HTR-8/SVneo (cell line): ENCODE data around the gene PIK3C3.
"Not testable (repeated sequence)": the region's sequence is repeated elsewhere in the genome, so short reads cannot be mapped to it uniquely, and the experiment has no call there.

Source experiments
- DNase-seq: peaks from one replicate; pipeline ENCODE4 v3.0.0; 2011; ENCODE audit warnings: low spot score, mixed read lengths; ENCODE audit not compliant: insufficient read length
- FAIRE-seq: peaks from 2 replicates; lab custom pipeline; 2011; peaks lifted over from hg19 to GRCh38; lab: Jason Lieb, UNC

Gene PIK3C3

GRCh38 chr18:42112147-42112546, 157.1 kb downstream of the PIK3C3 start:
- FAIRE-seq, DNase-seq: not testable (repeated sequence)

GRCh38 chr18:42112657-42113420, 157.8 kb downstream of the PIK3C3 start:
- DNase-seq: no peak
- FAIRE-seq: no peak

DNA sequence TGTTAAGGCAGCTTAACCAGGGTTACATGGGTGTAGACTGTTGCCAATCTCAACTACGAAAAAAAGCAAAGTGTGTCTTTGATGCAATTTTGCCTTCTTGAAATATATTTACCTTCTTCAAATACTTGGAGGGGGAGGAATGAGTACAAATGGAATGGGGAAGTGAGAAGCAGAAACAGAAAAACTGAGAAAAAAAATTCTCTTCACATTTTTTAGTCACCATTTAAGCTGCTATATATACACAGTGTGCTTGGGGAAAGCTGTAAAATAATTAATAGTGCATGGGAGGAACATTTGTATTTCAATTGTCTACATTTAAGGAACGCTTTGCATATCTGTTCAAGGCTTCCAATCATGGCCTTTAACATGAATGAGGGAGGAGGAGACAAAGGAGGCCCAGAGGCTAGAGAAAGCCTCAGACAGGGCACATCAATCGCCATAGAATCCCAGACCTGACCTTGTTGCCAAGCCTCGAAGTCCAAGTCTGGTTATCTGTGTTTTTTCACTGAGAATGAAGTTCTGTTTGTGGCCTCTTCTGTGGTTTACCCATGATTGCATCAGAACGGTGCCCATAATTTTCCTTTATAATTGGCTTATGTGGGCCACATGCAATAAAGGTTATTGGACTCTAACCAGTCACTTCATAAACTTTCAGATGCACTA, 158.6 kb downstream of the PIK3C3 start:
- FAIRE-seq (no peak), DNase-seq (no peak)

DNA sequence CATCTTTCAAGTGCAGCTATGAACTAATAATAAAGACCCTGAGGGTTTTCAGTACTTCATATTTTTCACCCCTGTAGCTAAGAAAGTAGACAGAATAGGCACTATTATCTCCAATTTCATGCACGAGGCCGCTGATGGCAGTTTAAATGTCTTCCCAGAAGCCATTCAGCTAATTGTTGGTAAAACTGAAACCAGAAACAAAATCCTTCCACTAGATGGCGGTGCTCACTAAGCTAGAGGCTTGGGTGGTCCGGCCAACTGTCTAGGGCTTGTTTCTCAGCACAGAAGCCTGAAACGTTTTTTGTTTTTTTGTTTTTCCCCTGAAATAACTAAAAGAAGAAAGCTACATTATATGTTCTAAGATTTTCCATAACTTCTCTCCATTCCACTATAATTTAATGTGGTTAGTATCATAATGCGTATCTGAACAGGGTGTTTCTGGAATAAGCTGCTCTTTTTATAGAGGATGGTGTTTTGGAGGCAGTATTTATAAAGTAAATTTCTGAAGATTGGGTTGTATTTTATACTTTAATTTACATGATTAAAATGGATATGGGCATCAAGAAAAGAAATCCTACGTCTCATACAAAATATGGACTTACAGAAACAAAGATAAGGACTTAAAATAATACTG, 159.4 kb downstream of the PIK3C3 start:
- no peak for FAIRE-seq
- DNase-seq: peak; percentile 17

DNA sequence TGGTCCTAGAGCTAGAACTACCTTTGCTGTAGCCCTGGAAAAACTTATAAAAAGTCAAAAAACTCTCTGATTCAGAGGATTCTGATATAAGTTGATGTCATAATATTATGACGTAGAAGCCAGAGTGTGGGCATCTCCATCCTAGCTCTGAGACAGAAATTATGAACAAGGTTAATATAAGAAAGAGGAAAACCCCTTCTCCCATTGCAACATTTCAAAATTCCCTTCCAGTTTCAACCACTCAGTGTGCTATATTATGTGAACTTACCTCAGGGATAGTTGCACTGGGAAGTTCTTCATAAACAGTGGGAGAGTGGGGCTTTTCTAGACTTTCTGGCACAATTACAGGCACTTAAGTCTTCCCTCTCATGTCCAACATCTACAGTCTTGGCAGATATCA, 171.6 kb downstream of the PIK3C3 start:
- DNase-seq (no peak), FAIRE-seq (no peak)

- DNase-seq (no peak), FAIRE-seq (no peak)
Observed at GRCh38 chr18:42131066-42131929, 176.3 kb downstream of the PIK3C3 start.

DNA sequence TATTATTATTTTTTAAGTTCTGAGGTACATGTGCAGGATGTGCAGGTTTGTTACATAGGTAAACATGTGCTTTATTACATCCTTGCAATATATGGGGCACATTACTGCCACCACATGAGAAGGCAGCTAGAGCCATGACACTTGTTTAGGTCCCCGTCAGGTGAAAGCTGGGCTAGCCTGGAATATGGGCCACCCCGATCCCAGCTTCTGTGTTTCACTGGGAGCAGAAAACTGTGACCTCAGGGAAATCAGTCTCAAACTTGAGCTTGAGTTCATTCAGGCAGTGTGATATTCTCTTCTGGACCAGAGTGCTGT, 176.9 kb downstream of the PIK3C3 start:
- FAIRE-seq (no peak), DNase-seq (no peak)
